Stimulated activated CD8-positive, alpha-beta memory T cell treated with anti-CD3 and anti-CD28 coated beads, Interleukin-2, amount 100 ng/mL, for 1 hour (primary cell): ENCODE measurements around the gene BEND6.

Source experiments
- DNase-seq, 2 donors: peaks; one replicate each; pipeline ENCODE4 v3.0.0-alpha.2; 2020; ENCODE audit warnings: low read depth in 2 of 2

Gene BEND6

DNA sequence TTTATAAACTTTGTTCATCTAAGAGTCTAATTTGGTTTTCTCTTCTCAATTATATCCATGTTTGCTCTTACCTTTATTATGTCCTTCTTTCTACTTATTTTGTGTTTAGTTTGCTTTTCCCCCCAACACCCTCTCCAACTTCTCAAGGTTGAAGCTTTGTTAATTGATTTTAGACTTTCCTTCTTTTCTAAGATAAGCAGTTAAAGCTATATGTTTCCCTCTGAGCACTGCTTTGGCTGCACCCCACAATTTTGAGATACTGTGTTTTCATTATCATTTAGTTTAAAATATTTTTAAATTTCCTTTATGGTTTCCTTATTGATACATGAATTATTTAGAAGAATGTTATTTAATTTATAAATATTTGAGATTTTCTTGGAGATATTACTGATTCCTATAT, 13.9 kb upstream of the BEND6 start:
- DNase-seq: no peak

DNA sequence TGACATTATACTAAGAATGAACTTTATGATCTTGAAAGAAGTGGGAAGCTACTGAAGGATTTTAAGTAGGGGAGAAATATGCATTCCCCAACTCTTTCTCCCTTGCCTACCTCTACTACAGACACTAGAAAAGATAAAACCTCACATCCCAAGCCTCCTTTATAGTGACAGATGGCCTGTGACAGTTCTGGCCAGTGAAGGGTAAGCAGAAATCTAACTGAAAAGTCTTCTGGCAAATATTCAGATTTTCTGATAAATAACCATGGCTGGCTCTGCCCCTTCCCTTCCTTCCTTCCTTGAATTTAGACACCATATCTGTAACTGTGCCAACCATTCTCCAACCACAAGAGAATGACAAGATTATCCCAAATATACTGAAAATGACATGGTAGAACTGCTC, 10.2 kb upstream of the BEND6 start:
- no peak for DNase-seq

DNA sequence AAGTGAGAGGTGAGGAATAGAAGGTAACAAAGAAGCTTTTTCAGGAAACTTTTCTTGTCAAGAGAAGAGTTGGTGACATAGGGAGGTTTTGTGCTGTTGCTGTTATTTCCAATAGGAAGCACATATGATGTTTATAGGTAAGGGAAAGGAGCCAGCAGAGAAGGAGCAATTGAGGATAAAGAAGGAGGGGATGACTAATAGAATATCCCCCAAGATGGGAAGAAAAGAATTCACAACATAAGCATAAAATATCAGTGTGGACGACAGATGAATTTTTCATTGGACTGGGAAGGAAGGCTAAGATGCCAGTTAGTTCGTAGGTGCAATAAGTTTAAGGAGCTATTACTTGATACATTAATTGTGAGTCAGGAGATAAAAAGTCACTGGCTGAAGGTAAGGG, 8.5 kb upstream of the BEND6 start:
- DNase-seq: no peak

DNA sequence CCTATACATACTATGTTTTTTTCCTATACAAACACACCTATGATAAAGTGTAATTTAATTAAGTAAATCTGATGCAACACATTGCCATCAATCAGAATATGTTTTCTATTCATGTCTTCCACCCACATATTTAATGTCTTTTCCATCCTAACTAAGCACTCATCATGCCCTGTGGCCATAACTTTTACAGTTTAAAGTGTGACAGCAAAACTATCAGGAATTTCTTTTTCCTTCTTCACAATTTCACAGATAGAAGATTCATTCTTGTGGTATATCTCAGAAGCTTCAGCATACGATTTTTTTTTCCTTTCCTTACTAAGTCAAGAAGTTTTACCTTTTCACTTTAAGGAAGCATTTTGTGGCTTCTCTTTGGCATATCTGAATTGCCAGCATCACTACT, 7.0 kb upstream of the BEND6 start:
- DNase-seq: no peak

DNA sequence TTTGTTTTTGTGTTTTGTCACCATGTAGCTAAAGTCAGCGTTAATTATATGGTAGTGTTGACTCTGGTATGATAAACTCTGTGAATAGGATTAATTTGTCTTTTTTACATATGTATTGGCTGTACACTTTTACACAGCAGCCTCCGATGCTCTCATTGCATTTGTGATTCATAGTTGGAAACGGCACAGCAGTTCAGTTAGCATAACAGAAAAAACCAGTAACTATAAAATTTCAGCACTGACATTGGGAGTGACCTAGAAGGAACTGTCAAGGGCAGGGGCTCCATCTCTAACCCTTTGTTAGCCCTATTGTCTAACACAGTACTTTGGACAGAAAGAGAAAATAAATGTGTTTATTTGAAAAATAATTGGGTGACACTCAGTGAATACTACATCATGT, 5.6 kb upstream of the BEND6 start:
- DNase-seq: no peak

DNA sequence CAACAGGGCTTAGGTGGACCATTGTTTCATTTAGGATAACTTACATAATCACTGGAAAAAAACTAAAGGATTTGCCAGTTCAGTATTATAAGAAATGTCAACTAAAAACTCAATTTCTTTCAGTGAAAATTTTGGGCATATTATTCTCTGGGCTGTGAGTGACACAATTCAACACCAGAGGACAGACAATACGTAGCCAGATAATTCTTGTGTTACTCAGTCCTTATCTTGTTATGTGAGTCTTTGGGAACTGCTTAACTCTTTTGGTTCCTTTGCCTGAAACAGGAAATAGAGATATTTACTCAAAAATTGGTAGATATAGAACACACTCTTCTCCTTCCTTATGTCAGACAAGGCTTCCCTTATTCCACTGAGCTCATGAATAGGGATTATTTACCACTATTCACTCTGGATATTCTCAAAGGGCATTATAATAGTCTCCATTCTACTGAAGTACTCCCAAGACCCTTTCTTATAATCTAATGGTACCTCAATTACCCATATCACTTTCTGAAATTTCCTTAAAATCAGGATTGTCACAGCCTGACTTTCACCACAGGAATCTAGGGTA, 4.9 kb upstream of the BEND6 start:
- DNase-seq: no peak

DNA sequence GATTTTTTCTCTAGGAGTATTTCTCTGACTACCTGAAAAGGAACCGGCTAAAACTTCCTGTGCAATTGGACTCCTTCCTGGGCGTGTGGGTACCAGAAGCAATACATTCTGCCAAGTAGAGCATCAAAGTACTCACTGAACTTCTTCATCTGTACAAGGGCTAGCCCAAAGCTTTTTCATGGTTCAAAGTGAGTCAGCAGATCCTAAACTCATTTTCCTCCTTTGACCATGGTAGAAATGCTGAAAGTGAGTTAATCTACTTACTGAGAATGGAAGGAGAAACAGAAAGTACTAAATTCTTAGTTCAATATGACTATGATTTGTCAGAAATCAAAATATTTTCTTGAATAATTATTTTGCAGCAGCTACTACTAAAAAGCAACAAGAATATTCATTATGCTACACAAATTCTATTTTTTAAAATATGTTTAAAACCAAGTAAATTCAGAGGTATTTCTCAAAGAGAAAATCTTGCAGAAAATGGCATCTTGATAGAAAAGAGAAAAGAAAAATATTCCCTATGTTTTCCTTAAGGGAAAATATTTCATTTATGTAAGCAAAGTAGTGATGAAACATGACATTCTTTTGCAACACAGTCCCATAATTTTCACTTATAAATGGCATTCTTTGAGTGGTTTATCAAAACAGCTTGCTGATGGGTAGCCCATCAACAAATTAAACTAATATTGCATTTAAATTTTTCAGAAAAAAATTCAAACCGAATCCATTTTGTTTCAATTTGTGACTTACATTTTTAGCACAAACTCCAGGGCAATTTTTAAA, 3.7 kb upstream of the BEND6 start:
- DNase-seq: no peak

DNA sequence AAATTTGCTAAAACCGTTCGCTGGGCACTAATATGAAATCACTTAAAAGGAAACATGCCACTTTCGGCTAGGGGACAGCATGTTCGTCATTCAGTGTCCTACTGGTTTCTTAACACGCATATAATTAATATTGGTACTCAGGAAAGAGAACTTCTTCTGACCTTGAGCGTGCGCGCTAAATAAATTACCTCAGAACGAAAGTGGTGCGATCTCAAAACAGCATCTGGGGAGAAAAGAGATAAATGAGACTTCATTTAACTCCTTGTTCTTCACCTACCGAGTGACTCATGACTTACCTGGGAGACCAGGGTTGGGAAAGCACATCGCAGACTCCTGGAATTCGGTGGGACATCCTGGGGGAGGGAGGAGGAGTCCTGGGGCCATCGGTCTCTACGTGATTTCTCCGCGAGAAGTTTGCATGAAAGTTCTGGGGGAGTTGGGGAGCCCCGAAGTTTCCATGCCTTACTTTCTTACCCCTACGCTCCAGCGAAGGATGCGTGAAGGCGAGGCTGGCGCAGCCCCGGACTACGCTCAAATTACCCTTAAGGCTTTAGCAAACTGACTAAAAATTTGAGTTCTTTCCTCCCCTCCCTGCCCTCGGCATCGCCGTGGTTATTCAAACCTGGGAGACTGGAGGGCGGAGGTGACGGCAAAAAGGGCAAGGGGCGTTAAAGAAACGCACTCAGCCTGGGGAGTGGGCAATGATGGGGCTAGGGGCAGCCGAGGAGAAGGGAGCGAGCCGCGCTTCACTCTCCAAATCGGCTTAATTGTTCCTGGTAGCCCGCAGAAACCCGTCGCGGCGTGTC, 1.1 kb upstream of the BEND6 start:
- DNase-seq: no peak

DNA sequence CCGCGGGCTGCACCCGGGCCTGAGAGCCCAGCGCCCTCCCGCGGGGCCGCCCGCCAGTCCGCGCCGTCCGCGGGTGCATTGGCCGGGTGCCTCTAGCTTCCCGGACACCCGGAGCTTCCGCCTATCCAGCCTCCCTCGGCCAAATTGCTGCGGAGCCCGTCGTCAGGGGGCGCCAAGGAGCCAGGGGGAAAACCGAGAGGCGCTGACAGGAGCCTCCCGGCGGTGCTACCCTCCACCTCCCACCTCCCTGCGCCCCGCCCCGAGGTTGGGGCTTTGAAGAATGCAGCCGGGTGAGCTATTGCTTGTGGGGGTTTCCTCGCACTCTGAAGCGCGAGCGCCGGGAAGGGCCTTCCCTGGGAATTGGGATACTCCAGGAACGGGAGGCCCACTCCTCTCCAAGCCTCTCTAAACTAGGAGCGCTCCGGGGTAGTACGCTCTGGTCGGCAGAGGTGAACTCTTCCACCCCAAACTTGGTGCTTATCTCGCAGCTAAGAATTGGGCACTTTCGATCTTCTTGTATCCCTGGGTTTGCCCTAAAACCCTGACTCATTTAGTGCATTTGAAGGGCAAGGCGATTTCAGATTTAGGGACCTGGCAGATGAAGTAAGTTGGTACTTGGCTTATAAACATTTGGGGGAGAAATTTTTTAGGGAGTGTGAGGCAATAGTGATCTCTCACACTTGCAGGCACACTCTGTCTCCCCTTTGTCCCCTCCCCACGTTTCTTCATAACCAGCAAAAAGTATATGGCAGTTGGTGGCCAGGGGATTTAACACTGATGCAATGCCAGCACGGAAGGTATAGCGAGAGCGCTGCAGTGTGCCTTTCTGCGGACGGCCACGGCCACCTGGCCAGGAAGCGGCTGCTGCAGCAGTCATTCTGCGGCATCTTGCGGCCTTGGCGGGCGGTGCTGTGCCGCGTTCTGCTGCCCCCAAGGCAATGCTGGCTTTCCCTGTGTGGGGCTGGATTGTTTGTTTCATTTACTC, 556 bp downstream of the BEND6 start:
- DNase-seq: peak in 1 of 2 donors; percentile 12

DNA sequence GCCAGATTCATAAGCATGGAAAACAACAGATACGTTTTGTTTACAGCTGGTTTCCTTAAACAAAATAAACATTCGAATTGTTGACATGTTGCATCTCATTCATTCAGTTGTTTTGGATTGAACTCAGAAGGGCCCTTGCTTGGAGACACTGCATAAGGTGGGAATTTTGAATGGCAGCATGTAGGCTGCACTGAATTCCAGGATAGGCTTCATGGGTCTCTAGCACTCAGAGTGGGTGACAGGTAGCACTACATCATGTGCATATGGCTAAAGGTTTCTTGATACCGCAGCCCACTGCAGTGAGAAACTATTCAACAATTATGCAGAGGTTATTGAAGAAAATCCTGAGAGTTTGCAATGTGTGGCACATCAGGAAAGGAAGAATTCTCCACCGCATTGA, 1.6 kb downstream of the BEND6 start:
- no peak for DNase-seq

DNA sequence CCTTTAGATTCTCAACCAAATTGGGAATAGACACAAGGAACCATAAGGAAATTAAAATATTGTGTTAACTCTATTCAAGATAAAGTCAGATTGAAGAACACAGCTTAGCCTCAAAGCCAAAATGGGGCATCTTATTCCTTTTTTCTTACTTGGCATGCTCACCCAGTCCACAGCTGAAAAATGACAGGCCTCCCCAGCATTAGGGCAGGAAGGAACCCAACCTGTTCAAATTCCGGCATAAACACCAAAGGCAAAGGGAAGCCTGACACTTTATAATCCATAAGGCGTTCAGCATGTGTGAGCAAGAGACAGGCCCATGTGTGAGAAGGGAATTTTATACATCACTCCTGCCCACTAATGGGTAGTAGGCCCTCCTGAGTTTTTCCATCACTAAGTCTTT, 2.9 kb downstream of the BEND6 start:
- DNase-seq: no peak

DNA sequence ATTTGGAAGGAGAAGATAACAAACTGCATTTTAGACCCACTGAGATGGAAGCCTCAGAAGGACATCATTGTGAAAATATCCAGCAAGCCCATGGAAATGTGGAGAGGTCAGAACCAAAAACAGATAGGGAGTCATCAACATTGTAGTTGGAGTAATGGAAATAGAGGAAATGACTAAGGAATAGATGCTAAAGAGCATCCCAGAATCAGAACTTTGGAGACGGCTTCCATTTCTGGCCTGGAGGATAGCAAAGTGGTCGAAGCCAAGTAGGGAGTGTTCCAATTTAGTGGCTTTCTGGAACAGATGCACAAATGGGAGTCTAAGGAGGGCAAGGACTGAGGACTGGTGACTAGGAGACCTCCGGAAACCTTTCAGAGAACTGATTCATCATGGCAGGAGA, 3.6 kb downstream of the BEND6 start:
- no peak for DNase-seq

DNA sequence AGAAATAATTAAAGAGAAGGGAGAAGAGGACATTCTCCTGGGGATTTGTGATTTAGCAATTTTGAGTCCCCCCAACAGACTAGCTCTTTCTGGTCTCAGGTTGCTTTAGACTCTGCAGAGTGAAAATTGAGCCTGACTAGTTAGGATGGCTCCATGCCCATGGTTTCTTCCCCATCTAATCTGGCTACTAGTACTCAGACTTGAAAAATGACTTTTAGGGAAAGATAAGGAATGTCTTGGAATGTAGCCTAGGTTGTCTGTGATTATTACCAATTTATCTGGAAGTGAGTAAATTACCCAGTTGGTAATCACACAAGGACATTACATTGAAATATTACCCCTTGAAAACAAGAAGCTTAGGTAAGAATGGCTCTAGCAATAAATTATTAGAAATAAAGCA, 4.2 kb downstream of the BEND6 start:
- DNase-seq: no peak

DNA sequence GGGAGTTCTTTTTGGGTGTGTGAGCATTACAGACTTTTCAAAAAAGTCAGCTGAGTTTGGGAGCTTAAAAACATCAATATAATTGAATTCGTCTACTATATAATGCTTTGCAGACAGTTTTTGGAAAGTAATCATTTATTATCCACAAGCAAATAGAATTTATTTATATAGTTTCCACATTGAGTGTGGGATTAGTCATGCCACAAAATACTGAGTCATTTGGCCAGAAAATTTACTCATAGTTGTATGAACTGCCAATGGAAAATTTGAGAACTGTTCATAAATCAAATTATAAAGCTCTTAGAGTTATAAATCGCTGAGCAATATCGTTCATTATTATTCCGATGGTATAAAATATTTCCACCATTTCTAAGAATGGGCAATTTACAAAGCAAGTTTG, 5.0 kb downstream of the BEND6 start:
- DNase-seq: no peak

DNA sequence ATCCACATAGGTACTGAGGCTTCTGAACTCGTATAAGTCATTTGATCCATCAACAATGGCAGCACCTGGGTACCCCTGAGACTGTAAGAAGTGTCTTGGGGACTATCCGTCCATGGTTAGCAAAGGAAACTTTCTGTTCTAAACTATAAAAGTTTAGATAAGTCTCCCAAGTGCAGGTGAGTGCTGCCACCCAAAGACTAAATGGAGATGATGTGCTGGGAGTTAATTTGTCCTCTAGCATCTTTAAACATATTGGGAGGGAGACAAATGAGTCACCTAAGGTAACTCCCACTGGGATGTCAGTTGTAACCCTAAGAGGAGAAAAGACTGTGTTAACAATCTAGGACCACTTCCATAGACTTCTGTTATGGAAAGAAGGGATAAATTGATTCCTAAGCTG, 6.2 kb downstream of the BEND6 start:
- no peak for DNase-seq

DNA sequence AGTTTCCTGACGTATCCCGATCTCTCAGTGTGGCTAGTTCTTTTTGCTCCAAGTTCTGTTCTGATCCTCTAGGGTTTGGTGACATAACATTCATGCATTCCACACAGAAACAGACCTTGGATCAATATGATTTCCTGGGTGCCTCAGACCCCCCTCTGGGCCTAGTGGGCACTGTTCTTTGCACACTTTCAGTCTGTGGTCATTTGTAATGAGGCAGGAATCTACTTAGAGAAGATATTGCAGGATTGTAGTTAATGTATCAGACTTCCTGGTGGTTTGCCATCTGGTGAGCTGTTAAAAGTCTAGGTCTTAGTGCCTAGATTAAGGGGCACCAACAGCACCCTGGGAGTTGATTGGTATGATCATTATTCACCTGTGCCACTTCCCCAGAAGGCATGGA, 7.5 kb downstream of the BEND6 start:
- no peak for DNase-seq

DNA sequence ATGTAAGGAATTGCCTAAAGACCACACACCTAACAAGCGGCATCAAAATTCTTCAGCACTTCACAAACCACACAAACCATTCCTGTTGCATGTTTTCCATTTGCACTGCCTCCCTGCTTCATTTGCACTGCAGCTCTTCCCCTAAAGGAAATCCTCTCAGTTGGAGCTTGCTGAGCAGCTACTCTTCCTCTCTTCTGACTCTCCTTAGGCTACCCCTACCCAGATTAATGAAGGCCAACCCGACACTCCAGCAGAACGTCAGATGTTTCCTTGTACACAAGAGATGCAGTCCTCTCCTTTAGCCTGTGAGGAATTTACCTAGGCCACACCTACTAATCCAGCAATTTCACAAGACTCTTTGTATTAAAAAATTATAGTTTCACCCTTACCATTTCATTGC, 8.1 kb downstream of the BEND6 start:
- no peak for DNase-seq

DNA sequence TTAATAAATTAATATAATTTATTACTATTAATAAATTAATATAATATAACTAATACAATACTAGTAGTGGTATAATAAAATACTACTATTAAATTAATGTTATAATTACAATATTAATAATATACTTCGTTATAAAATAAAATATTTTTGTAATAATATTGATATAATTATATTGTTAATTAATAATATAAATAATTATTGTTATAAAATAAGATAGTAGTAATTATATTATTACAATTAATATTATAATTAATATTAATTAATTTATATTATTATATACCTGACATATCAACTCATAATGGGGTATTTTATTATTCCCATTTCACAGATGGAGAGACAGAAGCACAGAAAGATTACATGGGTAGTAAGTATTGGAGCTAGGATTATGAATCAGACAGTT, 8.9 kb downstream of the BEND6 start:
- no peak for DNase-seq

DNA sequence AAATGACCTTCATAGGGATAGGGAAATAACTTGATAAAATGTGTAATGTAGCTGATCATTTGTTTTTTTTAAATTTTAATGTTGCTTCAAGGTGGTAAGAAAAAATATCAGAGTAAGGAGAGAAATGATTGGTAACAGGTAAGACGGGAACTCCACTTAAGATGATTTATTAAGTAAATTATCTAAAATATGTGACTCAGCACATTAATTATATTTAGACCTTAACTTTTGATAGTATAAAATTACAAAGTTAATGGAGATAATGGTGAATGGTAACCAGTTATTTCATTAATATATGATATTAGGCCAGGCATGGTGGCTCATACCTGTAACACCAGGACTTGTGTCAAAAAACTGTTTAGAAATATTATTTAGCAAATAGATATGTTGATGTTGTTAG, 10.2 kb downstream of the BEND6 start:
- no peak for DNase-seq

DNA sequence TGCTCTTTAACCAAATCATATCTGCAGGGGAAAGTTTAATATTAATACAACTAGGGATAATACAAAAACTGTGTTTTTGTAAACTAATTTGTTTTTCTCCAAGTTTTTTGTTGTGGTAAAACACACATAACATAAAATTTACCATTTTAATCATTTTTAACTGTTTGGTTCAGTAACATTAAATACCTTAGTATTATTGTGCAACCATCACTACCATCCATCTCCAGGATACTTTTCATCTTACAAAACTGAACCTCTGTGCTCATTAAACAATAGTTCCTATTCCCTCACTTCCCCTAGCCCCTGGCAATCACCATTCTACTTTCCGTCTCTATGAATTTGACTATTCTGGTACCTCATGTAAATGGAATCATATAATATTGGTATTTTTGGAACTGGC, 15.9 kb downstream of the BEND6 start:
- no peak for DNase-seq

DNA sequence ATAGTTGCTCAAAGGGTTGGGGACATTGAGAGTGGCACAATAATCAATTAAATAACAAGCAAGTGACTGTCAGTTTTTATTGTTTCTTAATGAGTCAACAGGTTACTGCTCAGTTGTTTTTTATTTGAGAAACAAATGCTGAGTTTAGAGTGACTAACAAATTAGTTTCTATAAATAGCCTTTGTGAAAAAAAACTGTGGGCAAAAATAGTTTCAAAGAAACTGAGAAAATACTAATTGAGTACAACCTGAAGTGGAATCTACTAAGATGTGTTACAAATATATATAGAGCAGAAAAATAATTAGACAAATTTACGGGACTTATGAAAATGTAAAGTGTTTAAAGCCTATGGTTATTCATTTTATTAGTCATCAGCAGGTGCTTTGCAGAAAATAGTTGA, 22.3 kb downstream of the BEND6 start:
- no peak for DNase-seq

DNA sequence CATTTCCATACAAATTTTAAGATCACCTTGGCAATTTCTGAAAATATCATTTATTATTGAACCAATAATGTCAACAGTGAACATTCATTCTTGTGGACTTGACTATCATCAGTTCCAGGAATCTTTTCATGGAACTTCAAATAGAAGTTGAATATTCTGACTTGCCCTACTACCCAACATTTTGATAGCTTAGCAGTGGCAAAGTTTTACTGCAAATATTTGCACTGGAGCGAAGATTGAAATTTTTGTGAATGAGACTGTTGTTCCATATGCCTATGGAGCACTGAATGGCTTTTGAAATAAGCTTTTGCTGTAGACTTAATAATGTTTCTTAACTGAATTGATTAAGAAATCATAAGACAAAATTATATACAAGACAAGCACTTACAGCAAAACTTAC, 23.6 kb downstream of the BEND6 start:
- DNase-seq: no peak
